RWPE1 (cell line): ENCODE data around the gene CCRL2.
"Not testable (repeated sequence)": the region's sequence is repeated elsewhere in the genome, so short reads cannot be mapped to it uniquely, and the experiment has no call there.

ENCODE experiments used
- CTCF ChIA-PET: fragments of 350-600 bp; sonication (Branson Sonifier 250); formaldehyde crosslinking; extraction: SDS; loops from one replicate; lab custom pipeline; 2021; lab: Yijun Ruan, JAX
- POLR2A ChIA-PET: fragments of 400-600 bp; formaldehyde crosslinking; extraction: SDS; loops from one replicate; lab custom pipeline; 2020; ENCODE audit warnings: antibody characterized with exemption; ENCODE audit not compliant: low non-redundant PET; lab: Yijun Ruan, JAX
- DNase-seq: peaks from one replicate; pipeline ENCODE4 v3.0.0; 2012; ENCODE audit warnings: low spot score
- H3K27ac ChIP-seq: fragments of 450-650 bp; 2 replicates; pipeline ENCODE4 v1.5.1; 2017
- CTCF ChIP-seq: fragments of 450-650 bp; conservative IDR thresholded peaks from 2 replicates; pipeline ENCODE4 v1.5.1; 2017; ENCODE audit warnings: low read depth, mild to moderate bottlenecking

The CCRL2 gene

GRCh38 chr3:46427916-46428833 is 21.1 kb downstream of the CCRL2 start:
- ChIA-PET CTCF (no interaction called here), POLR2A (no interaction called here)
- no peak for DNase-seq
- no peak overlapping the region for H3K27ac ChIP-seq
- no peak for TF ChIP-seq CTCF

- no peak overlapping the region for H3K27ac ChIP-seq
- DNase-seq = no peak
Observed at GRCh38 chr3:46429250-46429649, 22.2 kb downstream of the CCRL2 start.

GRCh38 chr3:46429671-46430070 is 22.6 kb downstream of the CCRL2 start:
- CTCF ChIA-PET = interaction anchor here (1.1 kb wide), 1 partner anchor 51 kb away, joined by 3 read pairs; no protein-coding TSS in a partner anchor
- no peak overlapping the region for H3K27ac ChIP-seq

More at GRCh38 chr3:46429250-46429649, 22.2 kb downstream of the CCRL2 start:
- ChIA-PET CTCF (interaction anchor here (1.1 kb wide), 1 partner anchor 51 kb away, joined by 3 read pairs; no protein-coding TSS in a partner anchor), POLR2A (no interaction called here)
- no peak for TF ChIP-seq CTCF

GRCh38 chr3:46430879-46431278 is 23.8 kb downstream of the CCRL2 start:
- DNase-seq, POLR2A ChIA-PET, H3K27ac ChIP-seq: not testable (repeated sequence)
- CTCF ChIA-PET = interaction anchor here (0.6 kb wide), 1 partner anchor 44 kb away, joined by 3 read pairs; no protein-coding TSS in a partner anchor

More at GRCh38 chr3:46429671-46430070, 22.6 kb downstream of the CCRL2 start:
- no peak for TF ChIP-seq CTCF
- peak; percentile 20 for DNase-seq
- POLR2A ChIA-PET = no interaction called here

- H3K27ac ChIP-seq, POLR2A ChIA-PET, CTCF ChIA-PET, DNase-seq: not testable (repeated sequence)
Observed at GRCh38 chr3:46431905-46432304, 24.8 kb downstream of the CCRL2 start.

- POLR2A ChIA-PET, CTCF ChIA-PET, DNase-seq, H3K27ac ChIP-seq: not testable (repeated sequence)
Observed at GRCh38 chr3:46433118-46433517, 26.1 kb downstream of the CCRL2 start.

GRCh38 chr3:46433841-46434240 is 26.8 kb downstream of the CCRL2 start:
- POLR2A ChIA-PET = no interaction called here
- no peak for DNase-seq
- TF ChIP-seq CTCF = no peak
- H3K27ac ChIP-seq = no peak overlapping the region
- CTCF ChIA-PET = no interaction called here
